ENCODE results near the gene DAB1.

Gene DAB1

GRCh38 chr1:57012315-57012714 lies 411.5 kb downstream of the DAB1 start:
- no peak for DNase-seq

- DNase-seq: no peak
Observed at GRCh38 chr1:57010511-57010910, 413.3 kb downstream of the DAB1 start.

- no peak for DNase-seq
Observed at GRCh38 chr1:57007948-57008347, 415.9 kb downstream of the DAB1 start.

GRCh38 chr1:57007472-57007871 lies 416.4 kb downstream of the DAB1 start:
- DNase-seq: no peak

- no peak for DNase-seq
Observed at GRCh38 chr1:57003398-57004139, 420.3 kb downstream of the DAB1 start.

- DNase-seq: no peak
Observed at GRCh38 chr1:56995414-56996100, 428.3 kb downstream of the DAB1 start.

- no peak for DNase-seq
Observed at GRCh38 chr1:56993475-56993874, 430.4 kb downstream of the DAB1 start.

GRCh38 chr1:56992318-56993125 lies 431.3 kb downstream of the DAB1 start:
- no peak for DNase-seq

- no peak for DNase-seq
Observed at GRCh38 chr1:56991576-56991975, 432.3 kb downstream of the DAB1 start.

GRCh38 chr1:56986397-56986796 lies 437.5 kb downstream of the DAB1 start:
- DNase-seq: no peak

- DNase-seq: no peak
Observed at GRCh38 chr1:56985857-56986256, 438.0 kb downstream of the DAB1 start.

- no peak for DNase-seq
Observed at GRCh38 chr1:56983484-56983883, 440.4 kb downstream of the DAB1 start.

GRCh38 chr1:56979986-56980755 lies 443.7 kb downstream of the DAB1 start:
- DNase-seq: no peak

GRCh38 chr1:56978819-56979218 lies 445.0 kb downstream of the DAB1 start:
- no peak for DNase-seq

GRCh38 chr1:56977910-56978309 lies 445.9 kb downstream of the DAB1 start:
- no peak for DNase-seq

- no peak for DNase-seq
Observed at GRCh38 chr1:56975446-56975845, 448.4 kb downstream of the DAB1 start.

- no peak for DNase-seq
Observed at GRCh38 chr1:56973923-56974742, 449.7 kb downstream of the DAB1 start.

GRCh38 chr1:56972976-56973375 lies 450.9 kb downstream of the DAB1 start:
- DNase-seq: no peak

GRCh38 chr1:56970280-56970679 lies 453.6 kb downstream of the DAB1 start:
- no peak for DNase-seq

- DNase-seq: no peak
Observed at GRCh38 chr1:56968878-56969495, 454.9 kb downstream of the DAB1 start.

Data from NCI-H1048 (cell line).